ENCODE measurements around the gene ZNF354B.

Gene ZNF354B

DNA sequence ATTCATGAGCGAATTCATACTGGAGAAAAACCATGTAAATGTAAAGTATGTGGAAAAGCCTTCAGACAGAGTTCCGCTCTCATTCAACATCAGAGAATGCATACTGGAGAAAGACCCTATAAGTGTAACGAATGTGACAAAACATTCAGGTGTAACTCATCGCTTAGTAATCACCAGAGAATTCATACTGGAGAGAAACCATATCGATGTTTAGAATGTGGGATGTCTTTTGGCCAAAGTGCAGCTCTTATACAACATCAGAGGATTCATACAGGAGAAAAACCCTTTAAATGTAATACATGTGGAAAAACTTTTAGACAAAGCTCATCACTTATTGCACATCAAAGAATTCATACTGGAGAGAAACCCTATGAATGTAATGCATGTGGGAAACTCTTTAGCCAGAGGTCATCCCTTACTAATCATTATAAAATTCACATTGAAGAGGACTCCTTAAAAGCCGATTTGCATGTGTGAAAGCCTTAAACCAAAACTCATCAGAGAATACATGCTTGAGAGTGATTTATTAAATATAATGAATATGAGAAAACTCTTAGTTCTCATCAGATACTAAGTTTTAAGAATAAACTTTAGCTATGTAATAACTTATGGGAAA is 24.2 kb downstream of the ZNF354B start:
- no peak for DNase-seq

DNA sequence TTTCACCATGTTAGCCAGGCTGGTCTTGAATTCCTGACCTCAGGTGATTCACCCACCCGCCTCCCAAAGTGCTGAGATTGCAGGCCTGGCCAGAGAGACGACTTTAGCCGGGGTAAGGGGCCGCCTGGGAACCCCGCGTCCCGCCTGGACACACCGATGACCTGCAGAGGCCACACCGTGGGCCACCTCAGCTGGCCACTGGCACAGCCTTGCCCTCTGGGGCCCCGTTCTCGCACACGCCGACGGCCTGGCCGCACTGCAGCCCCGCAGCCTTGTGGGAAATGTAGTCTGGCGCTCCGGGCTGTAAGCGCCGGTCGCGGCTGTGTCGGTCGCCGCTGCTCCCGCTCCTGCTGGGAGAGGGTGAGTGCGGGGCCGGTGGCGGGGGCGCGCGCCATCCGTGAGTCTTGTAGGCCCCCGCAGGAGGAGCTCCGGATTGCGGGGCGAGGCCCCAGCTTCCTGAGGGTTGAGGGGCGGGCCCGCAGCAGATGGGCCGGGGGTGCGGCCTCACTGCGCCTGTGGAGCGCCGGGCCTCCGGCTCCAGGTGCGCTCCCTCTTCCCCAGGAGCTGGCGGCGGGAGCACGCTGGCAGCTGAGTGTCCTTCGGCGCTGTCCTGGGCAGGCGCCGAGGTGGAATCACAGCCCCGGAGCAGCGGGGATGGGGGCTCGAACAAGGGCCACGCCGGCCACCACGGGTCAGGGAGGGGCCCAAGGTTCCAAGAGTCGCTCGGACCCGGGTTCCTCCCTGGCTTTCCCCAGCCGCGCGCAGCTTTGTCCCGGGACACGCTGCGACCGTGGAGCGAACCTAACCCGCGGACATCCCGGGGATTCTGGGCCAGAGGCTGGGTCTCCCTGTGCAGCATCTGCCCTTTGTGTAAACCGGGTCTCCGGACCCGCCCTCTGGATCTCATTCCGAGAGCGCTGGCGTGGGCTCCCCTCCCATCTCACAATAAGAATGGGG is 36.1 kb downstream of the ZNF354B start, which contains the start of gene ZFP2:
Gene ZFP2 (plus strand): TSS at position 299 of the 957 bp plus-strand sequence. CDS start 35,401 bp downstream, outside the sequence.
- DNase-seq: peak in 1 of 2 experiments; percentile 66

- no peak for DNase-seq
These were observed 39.5 kb downstream of the ZNF354B start for GRCh38 chr5:178899289-178899688.

- DNase-seq: no peak
These were observed 43.1 kb downstream of the ZNF354B start for GRCh38 chr5:178902849-178903248.

DNA sequence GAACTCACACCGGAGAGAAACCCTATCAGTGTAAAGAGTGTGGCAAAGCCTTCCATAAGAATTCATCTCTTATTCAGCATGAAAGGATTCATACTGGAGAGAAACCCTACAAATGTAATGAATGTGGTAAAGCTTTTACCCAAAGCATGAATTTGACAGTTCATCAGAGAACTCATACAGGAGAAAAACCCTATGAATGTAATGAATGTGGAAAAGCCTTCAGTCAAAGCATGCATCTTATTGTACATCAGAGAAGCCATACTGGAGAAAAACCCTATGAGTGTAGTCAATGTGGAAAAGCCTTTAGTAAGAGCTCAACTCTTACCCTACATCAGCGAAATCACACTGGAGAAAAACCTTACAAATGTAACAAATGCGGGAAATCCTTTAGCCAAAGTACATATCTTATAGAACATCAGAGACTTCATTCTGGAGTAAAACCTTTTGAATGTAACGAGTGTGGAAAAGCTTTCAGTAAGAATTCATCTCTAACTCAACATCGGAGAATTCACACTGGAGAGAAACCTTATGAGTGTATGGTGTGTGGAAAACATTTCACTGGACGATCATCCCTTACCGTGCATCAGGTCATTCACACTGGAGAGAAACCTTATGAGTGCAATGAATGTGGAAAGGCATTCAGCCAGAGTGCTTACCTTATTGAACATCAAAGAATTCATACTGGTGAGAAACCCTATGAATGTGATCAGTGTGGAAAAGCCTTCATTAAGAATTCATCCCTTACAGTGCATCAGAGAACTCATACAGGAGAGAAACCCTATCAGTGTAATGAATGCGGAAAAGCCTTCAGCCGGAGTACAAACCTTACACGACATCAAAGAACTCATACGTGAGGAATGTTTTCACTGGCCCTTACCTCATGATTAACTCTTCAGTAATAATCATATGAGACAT is 72.3 kb downstream of the ZNF354B start:
- DNase-seq: no peak
